Astrocyte of the cerebellum (primary cell): ENCODE results near the gene PAK2.
"Not testable (repeated sequence)": the region's sequence is repeated elsewhere in the genome, so short reads cannot be mapped to it uniquely, and the experiment has no call there.

Experiments used
- DNase-seq: peaks from one replicate; pipeline ENCODE4 v3.0.0-alpha.2; 2011; ENCODE audit warnings: low read depth
- H3K4me3 ChIP-seq: 2 replicates; pipeline ENCODE4 v1.5.1; 2011; ENCODE audit warnings: mild to moderate bottlenecking, low read depth, low read length, moderate library complexity
- in situ Hi-C: cut with HindIII; loops from 2 replicates; pipeline ENCODE4 v1.10.0; 2017; ENCODE audit warnings: low sequenced_read_pairs
- TF ChIP-seq, protein P1 (sequence below): IDR thresholded peaks from 2 replicates; pipeline ENCODE4 v1.5.1; 2012; ENCODE audit warnings: low read length, low read depth, moderate library complexity, mild to moderate bottlenecking; ENCODE audit errors: missing control alignments

PAK2 gene

DNA sequence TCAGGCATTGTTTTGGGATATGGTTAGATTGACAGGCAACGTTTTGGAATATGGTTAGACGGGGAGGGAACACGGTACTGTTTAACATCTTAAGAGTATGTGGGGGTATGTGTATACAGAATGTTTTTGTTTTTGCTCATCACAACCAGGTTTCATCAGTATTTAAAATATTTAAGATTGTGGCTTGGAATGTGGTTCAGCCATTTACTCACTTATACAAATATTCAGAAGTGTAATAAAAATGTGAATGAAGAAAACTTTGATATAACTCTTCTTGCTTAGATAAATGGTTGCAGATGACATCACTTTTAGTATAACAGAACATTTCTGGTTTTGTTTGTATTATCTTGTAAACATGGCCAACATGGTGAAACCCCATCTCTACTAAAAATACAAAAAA lies 3.9 kb upstream of the PAK2 start:
- TF ChIP-seq, protein P1, sequence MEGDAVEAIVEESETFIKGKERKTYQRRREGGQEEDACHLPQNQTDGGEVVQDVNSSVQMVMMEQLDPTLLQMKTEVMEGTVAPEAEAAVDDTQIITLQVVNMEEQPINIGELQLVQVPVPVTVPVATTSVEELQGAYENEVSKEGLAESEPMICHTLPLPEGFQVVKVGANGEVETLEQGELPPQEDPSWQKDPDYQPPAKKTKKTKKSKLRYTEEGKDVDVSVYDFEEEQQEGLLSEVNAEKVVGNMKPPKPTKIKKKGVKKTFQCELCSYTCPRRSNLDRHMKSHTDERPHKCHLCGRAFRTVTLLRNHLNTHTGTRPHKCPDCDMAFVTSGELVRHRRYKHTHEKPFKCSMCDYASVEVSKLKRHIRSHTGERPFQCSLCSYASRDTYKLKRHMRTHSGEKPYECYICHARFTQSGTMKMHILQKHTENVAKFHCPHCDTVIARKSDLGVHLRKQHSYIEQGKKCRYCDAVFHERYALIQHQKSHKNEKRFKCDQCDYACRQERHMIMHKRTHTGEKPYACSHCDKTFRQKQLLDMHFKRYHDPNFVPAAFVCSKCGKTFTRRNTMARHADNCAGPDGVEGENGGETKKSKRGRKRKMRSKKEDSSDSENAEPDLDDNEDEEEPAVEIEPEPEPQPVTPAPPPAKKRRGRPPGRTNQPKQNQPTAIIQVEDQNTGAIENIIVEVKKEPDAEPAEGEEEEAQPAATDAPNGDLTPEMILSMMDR, result no peak
- DNase-seq, result no peak
- in situ Hi-C loops, result no loop called here
- no peak overlapping the region for H3K4me3 ChIP-seq

DNA sequence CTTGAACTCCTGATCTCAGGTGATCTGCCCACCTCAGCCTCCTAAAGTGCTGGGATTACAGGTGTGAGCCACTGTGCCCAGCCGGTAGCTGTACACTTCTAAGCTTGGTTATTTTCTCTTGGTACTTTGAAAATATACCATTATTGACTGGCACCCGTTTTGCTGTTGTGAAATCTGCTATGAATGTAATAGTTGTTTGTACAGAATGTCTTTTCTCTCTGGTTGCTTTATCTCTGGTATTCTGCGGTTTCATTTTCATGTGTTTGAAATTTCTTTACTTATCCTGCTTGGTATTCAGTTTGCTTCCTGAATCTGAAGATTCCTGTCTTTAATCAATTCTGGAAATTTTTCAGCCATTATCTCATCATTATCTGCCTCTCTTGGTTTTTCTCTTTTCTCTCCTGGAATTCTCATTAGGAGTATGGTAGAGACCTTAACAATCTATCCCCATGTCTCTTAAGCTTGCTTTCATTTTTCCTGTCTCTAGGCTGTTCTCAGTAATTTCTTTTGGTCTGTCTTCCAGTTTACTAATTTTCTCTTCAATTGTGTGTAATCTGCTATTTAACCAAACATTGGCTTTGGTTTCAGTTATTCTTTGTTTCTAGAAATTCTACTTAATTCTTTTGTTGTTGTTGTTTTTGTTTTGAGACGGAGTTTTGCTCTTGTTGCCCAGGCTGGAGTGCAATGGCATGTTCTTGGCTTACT lies 2.8 kb upstream of the PAK2 start:
- no peak for DNase-seq
- in situ Hi-C loops, result no loop called here

GRCh38 chr3:196737655-196738054 lies 2.0 kb upstream of the PAK2 start:
- TF ChIP-seq, protein P1, result no peak
- no peak overlapping the region for H3K4me3 ChIP-seq
- in situ Hi-C loops, result no loop called here
- DNase-seq, result no peak

More for the DNA sequence above, 2.8 kb upstream of the PAK2 start:
- no peak overlapping the region for H3K4me3 ChIP-seq
- TF ChIP-seq, protein P1, result no peak

GRCh38 chr3:196740481-196741248 lies 1.0 kb downstream of the PAK2 start:
- H3K4me3 ChIP-seq, result peak overlapping the region; percentile 75
- DNase-seq, result no peak
- TF ChIP-seq, protein P1, result no peak

DNA sequence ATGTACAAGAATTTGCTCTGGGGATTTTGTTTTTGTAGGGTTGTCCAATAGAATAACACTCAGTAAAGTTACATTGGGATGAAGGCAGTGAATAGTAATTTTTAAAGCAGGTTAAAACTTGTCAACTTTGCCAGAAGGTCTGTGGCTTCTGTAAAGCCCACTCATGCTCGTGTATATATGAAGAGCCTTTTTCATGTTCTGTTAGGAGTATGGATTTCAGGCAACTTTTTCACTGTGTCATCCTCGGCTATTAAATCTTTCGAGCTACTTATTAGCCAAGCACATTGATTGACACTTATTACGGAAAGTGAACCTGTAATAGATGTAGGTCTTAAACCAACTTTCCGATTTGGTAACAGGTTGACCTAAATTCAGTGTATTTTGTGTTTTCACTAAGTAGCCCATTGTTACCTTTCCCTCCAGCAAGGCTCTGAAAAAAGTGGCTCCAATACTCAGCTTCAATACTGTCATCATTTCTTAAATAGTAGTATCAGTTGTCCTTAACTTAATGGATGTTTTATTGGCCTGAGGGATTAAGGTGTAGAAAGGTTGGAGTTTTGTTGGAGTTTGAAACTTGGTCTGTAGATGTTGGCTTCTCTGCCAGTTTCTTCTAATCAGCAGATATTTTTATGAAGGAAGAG lies 1.7 kb downstream of the PAK2 start:
- no peak for DNase-seq
- peak overlapping the region; percentile 75 for H3K4me3 ChIP-seq
- TF ChIP-seq, protein P1, result no peak
- in situ Hi-C loops, result no loop called here

More at GRCh38 chr3:196740481-196741248, 1.0 kb downstream of the PAK2 start:
- in situ Hi-C loops, result no loop called here

DNA sequence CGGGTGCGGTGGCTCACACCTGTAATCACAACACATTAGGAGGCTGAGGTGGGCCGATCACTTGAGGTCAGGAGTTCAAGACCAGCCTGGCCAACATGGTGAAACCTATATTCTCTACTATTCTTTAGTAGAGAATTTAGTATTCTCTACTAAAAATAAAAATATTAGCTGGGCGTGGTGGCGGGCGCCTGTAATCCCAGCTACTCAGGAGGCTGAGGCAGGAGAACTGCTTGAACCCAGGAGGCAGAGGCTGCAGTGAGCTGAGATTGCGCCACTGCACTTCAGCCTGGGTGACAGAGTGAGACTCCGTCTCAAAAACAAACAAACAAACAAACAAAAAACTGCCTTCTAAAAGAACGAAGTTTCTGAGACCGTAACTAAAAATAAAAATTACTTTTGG lies 3.9 kb downstream of the PAK2 start:
- H3K4me3 ChIP-seq, in situ Hi-C loops, DNase-seq: not testable (repeated sequence)
